ENCODE measurements around the gene KRTAP10-7.

Gene KRTAP10-7

GRCh38 chr21:44585892-44586291, 14.5 kb upstream of the KRTAP10-7 start:
- no peaks in the 10 kb centered on the region for H4K20me1 ChIP-seq (ENCODE audit: low read depth, low read length)

GRCh38 chr21:44589094-44589493, 11.3 kb upstream of the KRTAP10-7 start:
- Histone ChIP-seq H3K27ac (ENCODE audit: low read depth, low read length) (no peak overlapping the region), H3K9me2 (replicated peaks; ENCODE audit: insufficient read depth, low read length) (no peaks in the 10 kb centered on the region), H2AFZ (ENCODE audit: low read depth, low read length, severe bottlenecking) (no peak overlapping the region), H3K27me3 (ENCODE audit: low read length) (no peaks in the 10 kb centered on the region), H3K4me3 (ENCODE audit: insufficient read depth, low read length, poor library complexity, severe bottlenecking) (no peak overlapping the region), H3K4me2 (ENCODE audit: low read depth, low read length, poor library complexity, severe bottlenecking) (no peak overlapping the region), H3K36me3 (ENCODE audit: low read length) (no peaks in the 10 kb centered on the region), H3K9me3 (ENCODE audit: insufficient read depth, low read length) (no peaks in the 10 kb centered on the region), H3F3A (ENCODE audit: insufficient read depth) (no peaks in the 10 kb centered on the region), H3K9ac (ENCODE audit: low read length) (no peak overlapping the region), H3K79me2 (ENCODE audit: insufficient read depth, low read length) (no peaks in the 10 kb centered on the region), H4K20me1 (ENCODE audit: low read depth, low read length) (no peaks in the 10 kb centered on the region)
- TF ChIP-seq CTCF (IDR thresholded peaks at IDR 0.05; ENCODE audit: insufficient read depth, low read length, poor library complexity, severe bottlenecking), result no peak
- no peak for TF ChIP-seq EZH2phosphoT487 (conservative IDR thresholded peaks at IDR 0.05; ENCODE audit: low read length)

More at GRCh38 chr21:44585892-44586291, 14.5 kb upstream of the KRTAP10-7 start:
- Histone ChIP-seq H3K27ac (ENCODE audit: low read depth, low read length) (no peak overlapping the region), H3K9me2 (replicated peaks; ENCODE audit: insufficient read depth, low read length) (no peaks in the 10 kb centered on the region), H3K36me3 (ENCODE audit: low read length) (no peaks in the 10 kb centered on the region), H2AFZ (ENCODE audit: low read depth, low read length, severe bottlenecking) (no peak overlapping the region), H3K27me3 (ENCODE audit: low read length) (no peaks in the 10 kb centered on the region), H3F3A (ENCODE audit: insufficient read depth) (no peaks in the 10 kb centered on the region), H3K4me2 (ENCODE audit: low read depth, low read length, poor library complexity, severe bottlenecking) (no peak overlapping the region), H3K79me2 (ENCODE audit: insufficient read depth, low read length) (no peaks in the 10 kb centered on the region), H3K4me3 (ENCODE audit: insufficient read depth, low read length, poor library complexity, severe bottlenecking) (no peak overlapping the region), H3K9me3 (ENCODE audit: insufficient read depth, low read length) (peaks cover 10% of the 10 kb centered on the region; the same call in 1 of the 2 replicates), H3K9ac (ENCODE audit: low read length) (no peak overlapping the region)
- TF ChIP-seq CTCF (IDR thresholded peaks at IDR 0.05; ENCODE audit: insufficient read depth, low read length, poor library complexity, severe bottlenecking) (no peak), EZH2phosphoT487 (conservative IDR thresholded peaks at IDR 0.05; ENCODE audit: low read length) (no peak)

- H4K20me1 ChIP-seq (ENCODE audit: low read depth, low read length), result no peaks in the 10 kb centered on the region
- H3F3A ChIP-seq (ENCODE audit: insufficient read depth), result no peaks in the 10 kb centered on the region
- H3K36me3 ChIP-seq (ENCODE audit: low read length), result no peaks in the 10 kb centered on the region
- no peaks in the 10 kb centered on the region for H3K27me3 ChIP-seq (ENCODE audit: low read length)
- TF ChIP-seq CTCF (IDR thresholded peaks at IDR 0.05; ENCODE audit: insufficient read depth, low read length, poor library complexity, severe bottlenecking) (no peak), EZH2phosphoT487 (conservative IDR thresholded peaks at IDR 0.05; ENCODE audit: low read length) (no peak)
- no peak overlapping the region for H3K27ac ChIP-seq (ENCODE audit: low read depth, low read length)
- H3K9me3 ChIP-seq (ENCODE audit: insufficient read depth, low read length), result no peaks in the 10 kb centered on the region
- no peaks in the 10 kb centered on the region for H3K79me2 ChIP-seq (ENCODE audit: insufficient read depth, low read length)
- no peak overlapping the region for H3K4me2 ChIP-seq (ENCODE audit: low read depth, low read length, poor library complexity, severe bottlenecking)
- no peak overlapping the region for H3K4me3 ChIP-seq (ENCODE audit: insufficient read depth, low read length, poor library complexity, severe bottlenecking)
- no peak overlapping the region for H2AFZ ChIP-seq (ENCODE audit: low read depth, low read length, severe bottlenecking)
- no peak overlapping the region for H3K9ac ChIP-seq (ENCODE audit: low read length)
- H3K9me2 ChIP-seq (replicated peaks; ENCODE audit: insufficient read depth, low read length), result no peaks in the 10 kb centered on the region
Measured at GRCh38 chr21:44589586-44590305, 10.7 kb upstream of the KRTAP10-7 start.
